Breast epithelium (tissue), 4 donors: Measurements from ENCODE around the gene RABGAP1L. TPM values are rescaled to one million over a fixed set of nuclear protein-coding genes. Genes with fewer than 3 reads are reported as not detected.
"Not testable (repeated sequence)": the region's sequence is repeated elsewhere in the genome, so short reads cannot be mapped to it uniquely, and the experiment has no call there.

Experiments
- DNase-seq, 2 donors: peaks; one replicate each; pipeline ENCODE4 v3.0.0-alpha.2; 2019; ENCODE audit warnings: low spot score in 2 of 2
- H3K27ac ChIP-seq, 2 donors: fragments of 200-600 bp; sonication (generic) in 1 of 2; one replicate each; pipeline ENCODE4 v1.5.1; 2016 to 2019; ENCODE audit warnings: mild to moderate bottlenecking in 1 of 2
- H3K27me3 ChIP-seq, 2 donors: fragments of 200-600 bp; sonication (generic) in 1 of 2; one replicate each; pipeline versions ENCODE4 v1.5.1 to v1.6.0; 2017 to 2019; ENCODE audit warnings: control low read depth in 1 of 2, mild to moderate bottlenecking in 1 of 2
- H3K36me3 ChIP-seq: fragments of 200-600 bp; one replicate; pipeline ENCODE4 v1.5.1; 2019
- H3K4me1 ChIP-seq, 2 donors: fragments of 200-600 bp; sonication (generic); one replicate each; pipeline ENCODE4 v1.5.1; 2016 to 2019; ENCODE audit warnings: control low read depth in 1 of 2
- H3K4me3 ChIP-seq, 3 donors: fragments of 200-600 bp; sonication (generic); 1 replicate in 2 of 3; 2 replicates in 1 of 3; pipeline ENCODE4 v1.5.1; 2016 to 2019; ENCODE audit warnings: mild to moderate bottlenecking in 3 of 3, moderate library complexity in 2 of 3
- H3K9me3 ChIP-seq, 2 donors: fragments of 200-600 bp; sonication (generic) in 1 of 2; one replicate each; pipeline ENCODE4 v1.5.1; 2016 to 2019; ENCODE audit warnings: control low read depth in 1 of 2
- CTCF ChIP-seq, 3 donors: fragments of 450-650 bp; IDR thresholded peaks; one replicate each; pipeline ENCODE4 v1.5.1; 2016 to 2017; ENCODE audit warnings: antibody characterized with exemption in 3 of 3, mild to moderate bottlenecking in 3 of 3, moderate library complexity in 3 of 3
- POLR2A ChIP-seq: fragments of 450-650 bp; IDR thresholded peaks from one replicate; pipeline ENCODE4 v1.6.1; 2016; ENCODE audit warnings: antibody characterized with exemption, mild to moderate bottlenecking, moderate library complexity
- POLR2AphosphoS5 ChIP-seq, 3 donors: sonication (generic); formaldehyde crosslinking; IDR thresholded peaks; one replicate each; pipeline ENCODE4 v1.6.1; 2017; ENCODE audit warnings: antibody characterized with exemption in 3 of 3
- intact Hi-C: fragments of 100-400 bp; cut with DNase I; formaldehyde crosslinking; loops from one replicate; pipeline ENCODE4 v1.15.1; 2023; ENCODE audit warnings: low total_unique reads
- total RNA-seq, 3 donors: library from RNA; depleted of rRNA; stranded (reverse); fragments of >200 nt; gene quantifications; one replicate each; pipeline ENCODE4 v1.1.0, GENCODE V29; 2016

RABGAP1L gene
- total RNA-seq, 3 donors from 2014 or later: 41.3 to 83.7 (median 49.5) TPM

GRCh38 chr1:174407665-174408064 is 248.3 kb downstream of the RABGAP1L start:
- intact Hi-C loops: no loop called here
- H3K4me1 ChIP-seq: no peaks in the 10 kb centered on the region
- no peaks in the 10 kb centered on the region for H3K27me3 ChIP-seq
- DNase-seq: no peak
- H3K4me3 ChIP-seq: no peak overlapping the region
- H3K36me3 ChIP-seq: no peaks in the 10 kb centered on the region
- H3K27ac ChIP-seq: no peak overlapping the region
- no peaks in the 10 kb centered on the region for H3K9me3 ChIP-seq
- TF ChIP-seq CTCF (IDR thresholded peaks at IDR 0.05) (no peak), POLR2A (no peak), POLR2AphosphoS5 (IDR thresholded peaks at IDR 0.05) (no peak)

GRCh38 chr1:174408146-174408545 is 248.8 kb downstream of the RABGAP1L start:
- Histone ChIP-seq H3K27me3 (no peaks in the 10 kb centered on the region), H3K36me3 (no peaks in the 10 kb centered on the region), H3K4me1 (no peaks in the 10 kb centered on the region), H3K27ac (no peak overlapping the region), H3K9me3 (no peaks in the 10 kb centered on the region), H3K4me3 (no peak overlapping the region)
- intact Hi-C loops: no loop called here
- TF ChIP-seq POLR2A (no peak), POLR2AphosphoS5 (IDR thresholded peaks at IDR 0.05) (no peak), CTCF (IDR thresholded peaks at IDR 0.05) (no peak)
- DNase-seq: no peak

GRCh38 chr1:174409801-174410200 is 250.5 kb downstream of the RABGAP1L start:
- H3K27ac ChIP-seq, DNase-seq, H3K4me3 ChIP-seq, H3K4me1 ChIP-seq, H3K36me3 ChIP-seq, H3K9me3 ChIP-seq, H3K27me3 ChIP-seq, intact Hi-C loops: not testable (repeated sequence)

- Histone ChIP-seq H3K9me3 (no peaks in the 10 kb centered on the region), H3K27ac (no peak overlapping the region), H3K4me3 (no peak overlapping the region), H3K36me3 (no peaks in the 10 kb centered on the region), H3K4me1 (no peaks in the 10 kb centered on the region), H3K27me3 (no peaks in the 10 kb centered on the region)
- TF ChIP-seq POLR2A (no peak), POLR2AphosphoS5 (IDR thresholded peaks at IDR 0.05) (no peak), CTCF (IDR thresholded peaks at IDR 0.05) (no peak)
- no peak for DNase-seq
- intact Hi-C loops: no loop called here
These were observed 254.3 kb downstream of the RABGAP1L start for GRCh38 chr1:174413632-174414031.

- DNase-seq: no peak
- Histone ChIP-seq H3K27me3 (no peaks in the 10 kb centered on the region), H3K27ac (no peak overlapping the region), H3K36me3 (no peaks in the 10 kb centered on the region), H3K4me3 (no peak overlapping the region), H3K9me3 (no peaks in the 10 kb centered on the region), H3K4me1 (no peaks in the 10 kb centered on the region)
- intact Hi-C loops: no loop called here
- TF ChIP-seq POLR2AphosphoS5 (IDR thresholded peaks at IDR 0.05): no peak
- no peak for TF ChIP-seq POLR2A
- TF ChIP-seq CTCF (IDR thresholded peaks at IDR 0.05): no peak
These were observed 254.9 kb downstream of the RABGAP1L start for GRCh38 chr1:174414203-174414602.

GRCh38 chr1:174415506-174415905 is 256.2 kb downstream of the RABGAP1L start:
- intact Hi-C loops: no loop called here
- no peaks in the 10 kb centered on the region for H3K27me3 ChIP-seq
- H3K27ac ChIP-seq: no peak overlapping the region
- TF ChIP-seq CTCF (IDR thresholded peaks at IDR 0.05): no peak
- no peak for TF ChIP-seq POLR2A
- DNase-seq: no peak
- H3K4me1 ChIP-seq: no peaks in the 10 kb centered on the region
- H3K36me3 ChIP-seq: no peaks in the 10 kb centered on the region
- no peaks in the 10 kb centered on the region for H3K9me3 ChIP-seq
- no peak overlapping the region for H3K4me3 ChIP-seq
